MM.1S (cell line): ENCODE results near the gene FBXW7.

ENCODE experiments used
- EZH2 ChIP-seq: fragments of 300-600 bp; sonication (generic); optimal IDR thresholded peaks from 2 replicates; pipeline ENCODE3; 2017; ENCODE audit warnings: low read depth, mild to moderate bottlenecking, antibody characterized with exemption, low read length, mixed read lengths
- EZH2phosphoT487 ChIP-seq: fragments of 300-600 bp; sonication (generic); IDR thresholded peaks from 2 replicates; pipeline ENCODE4 v1.6.1; 2018; ENCODE audit warnings: antibody characterized with exemption, low read length
- TF ChIP-seq, protein P1 (sequence below): fragments of 300-600 bp; sonication (generic); IDR thresholded peaks from 2 replicates; pipeline ENCODE4 v1.5.1; 2016; ENCODE audit warnings: antibody characterized with exemption, low read length, mixed read lengths

DNA sequence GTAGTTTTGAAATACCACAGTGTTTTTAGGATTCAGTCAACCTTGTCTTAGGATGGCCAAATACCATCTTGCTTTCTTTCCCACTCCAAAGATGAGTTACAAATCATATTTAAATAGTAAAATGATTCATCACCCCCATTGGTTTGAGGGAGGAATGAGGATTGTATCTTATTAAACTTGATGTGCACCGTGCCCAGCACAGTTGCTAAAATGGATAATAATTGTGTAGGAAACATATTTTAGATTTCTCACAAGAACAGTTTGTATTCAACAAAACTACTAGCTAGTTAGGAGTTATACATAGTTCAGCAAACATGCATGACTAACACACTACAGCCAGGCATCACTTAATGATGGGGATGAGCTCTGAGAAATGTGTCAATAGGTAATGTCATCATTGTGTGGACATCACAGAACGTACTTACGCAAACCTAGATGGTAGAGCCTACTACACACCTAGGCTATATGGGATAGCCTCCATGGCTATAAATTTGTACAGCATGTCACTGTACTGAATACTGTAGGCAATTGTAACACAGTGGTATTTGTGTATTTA is 245.4 kb downstream of the FBXW7 start:
- TF ChIP-seq, protein P1, sequence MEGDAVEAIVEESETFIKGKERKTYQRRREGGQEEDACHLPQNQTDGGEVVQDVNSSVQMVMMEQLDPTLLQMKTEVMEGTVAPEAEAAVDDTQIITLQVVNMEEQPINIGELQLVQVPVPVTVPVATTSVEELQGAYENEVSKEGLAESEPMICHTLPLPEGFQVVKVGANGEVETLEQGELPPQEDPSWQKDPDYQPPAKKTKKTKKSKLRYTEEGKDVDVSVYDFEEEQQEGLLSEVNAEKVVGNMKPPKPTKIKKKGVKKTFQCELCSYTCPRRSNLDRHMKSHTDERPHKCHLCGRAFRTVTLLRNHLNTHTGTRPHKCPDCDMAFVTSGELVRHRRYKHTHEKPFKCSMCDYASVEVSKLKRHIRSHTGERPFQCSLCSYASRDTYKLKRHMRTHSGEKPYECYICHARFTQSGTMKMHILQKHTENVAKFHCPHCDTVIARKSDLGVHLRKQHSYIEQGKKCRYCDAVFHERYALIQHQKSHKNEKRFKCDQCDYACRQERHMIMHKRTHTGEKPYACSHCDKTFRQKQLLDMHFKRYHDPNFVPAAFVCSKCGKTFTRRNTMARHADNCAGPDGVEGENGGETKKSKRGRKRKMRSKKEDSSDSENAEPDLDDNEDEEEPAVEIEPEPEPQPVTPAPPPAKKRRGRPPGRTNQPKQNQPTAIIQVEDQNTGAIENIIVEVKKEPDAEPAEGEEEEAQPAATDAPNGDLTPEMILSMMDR = no peak
- no peak for TF ChIP-seq EZH2
- TF ChIP-seq EZH2phosphoT487 = no peak
